GM12892 (cell line): ENCODE data around the gene TRIO.

ENCODE experiments used
- DNase-seq: peaks from one replicate; pipeline ENCODE4 v3.0.0; 2011; ENCODE audit not compliant: insufficient read length
- FAIRE-seq: peaks from 2 replicates; lab custom pipeline; 2011; peaks lifted over from hg19 to GRCh38; lab: Jason Lieb, UNC
- POLR2A ChIP-seq: IDR thresholded peaks from 2 replicates; pipeline ENCODE4 v1.6.1; 2011; ENCODE audit warnings: low read depth, low read length, control low read depth
- POLR2AphosphoS5 ChIP-seq: IDR thresholded peaks from 2 replicates; pipeline ENCODE4 v1.6.1; 2011; ENCODE audit warnings: low read depth, low read length, control low read depth
- TAF1 ChIP-seq: IDR thresholded peaks from 2 replicates; pipeline ENCODE4 v1.6.1; 2011; ENCODE audit warnings: low read depth, mild to moderate bottlenecking, control low read depth, low read length, borderline replicate concordance

Gene TRIO

GRCh38 chr5:14457476-14457875 lies 314.3 kb downstream of the TRIO start:
- TF ChIP-seq POLR2A (no peak), TAF1 (no peak)
- no peak for FAIRE-seq
- no peak for DNase-seq

GRCh38 chr5:14458414-14458813 lies 315.3 kb downstream of the TRIO start:
- no peak for FAIRE-seq
- DNase-seq, result no peak

DNA sequence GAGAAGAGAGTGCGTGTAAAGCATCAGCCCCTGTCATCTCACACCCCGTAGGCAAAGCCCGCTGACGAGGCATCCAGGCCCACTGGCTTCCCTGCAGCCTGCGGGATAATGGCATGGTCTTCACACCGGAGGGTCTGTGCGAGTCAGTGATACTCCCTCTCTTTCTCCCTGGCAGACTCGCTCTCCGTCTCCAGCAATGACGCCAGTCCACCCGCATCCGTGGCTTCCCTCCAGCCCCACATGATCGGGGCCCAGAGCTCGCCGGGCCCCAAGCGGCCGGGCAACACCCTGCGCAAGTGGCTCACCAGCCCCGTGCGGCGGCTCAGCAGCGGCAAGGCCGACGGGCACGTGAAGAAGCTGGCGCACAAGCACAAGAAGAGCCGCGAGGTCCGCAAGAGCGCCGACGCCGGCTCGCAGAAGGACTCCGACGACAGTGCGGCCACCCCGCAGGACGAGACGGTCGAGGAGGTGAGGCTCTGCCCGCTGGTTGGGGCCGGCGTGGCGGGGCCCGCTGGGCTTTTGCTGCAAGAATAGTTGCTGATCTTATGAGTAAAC lies 317.8 kb downstream of the TRIO start:
- FAIRE-seq (no peak), DNase-seq (no peak)
- TF ChIP-seq TAF1 (no peak), POLR2A (no peak), POLR2AphosphoS5 (no peak)

More at GRCh38 chr5:14458414-14458813, 315.3 kb downstream of the TRIO start:
- TF ChIP-seq POLR2A (no peak), POLR2AphosphoS5 (no peak), TAF1 (no peak)

DNA sequence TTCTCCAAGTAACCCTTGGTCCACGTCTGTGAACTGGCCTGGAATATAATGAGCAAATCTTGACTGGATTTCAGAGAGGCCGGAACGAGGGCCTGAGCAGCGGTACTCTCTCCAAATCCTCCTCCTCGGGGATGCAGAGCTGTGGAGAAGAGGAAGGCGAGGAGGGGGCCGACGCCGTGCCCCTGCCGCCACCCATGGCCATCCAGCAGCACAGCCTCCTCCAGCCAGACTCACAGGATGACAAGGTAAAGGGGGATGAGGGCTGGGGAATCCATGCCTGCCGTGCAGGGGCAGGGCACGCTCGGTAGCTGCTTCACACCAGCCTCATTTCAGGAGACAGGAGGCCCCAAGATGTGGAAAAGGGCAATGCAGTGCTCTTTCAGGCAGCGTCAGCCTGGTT lies 319.5 kb downstream of the TRIO start:
- DNase-seq (no peak), FAIRE-seq (no peak)
- TF ChIP-seq POLR2AphosphoS5 (no peak), POLR2A (no peak), TAF1 (no peak)

DNA sequence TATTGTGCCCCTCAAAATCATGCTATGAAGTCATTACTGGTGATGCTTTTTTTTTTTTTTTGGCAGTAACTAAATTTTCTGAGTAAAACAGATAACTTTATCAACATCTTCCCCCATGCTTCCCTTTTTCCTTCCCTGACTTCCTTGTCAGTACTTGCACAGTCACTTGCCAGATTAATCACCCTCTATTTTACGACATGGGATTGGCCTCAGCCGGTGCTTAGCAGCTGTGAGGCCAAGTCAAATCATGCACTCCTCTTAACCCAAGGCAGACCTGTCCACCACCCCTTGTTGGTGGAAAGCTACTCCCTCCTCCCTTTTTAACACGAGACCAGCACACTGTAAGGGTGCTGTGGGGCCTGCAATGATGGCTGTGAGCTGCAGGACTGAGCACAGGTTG lies 320.5 kb downstream of the TRIO start:
- no peak for DNase-seq
- no peak for FAIRE-seq
- no peak for TF ChIP-seq TAF1
- TF ChIP-seq POLR2AphosphoS5, result no peak
- no peak for TF ChIP-seq POLR2A

GRCh38 chr5:14464096-14464495 lies 321.0 kb downstream of the TRIO start:
- no peak for DNase-seq
- no peak for TF ChIP-seq POLR2AphosphoS5
- no peak for TF ChIP-seq POLR2A
- TF ChIP-seq TAF1, result no peak
- no peak for FAIRE-seq

DNA sequence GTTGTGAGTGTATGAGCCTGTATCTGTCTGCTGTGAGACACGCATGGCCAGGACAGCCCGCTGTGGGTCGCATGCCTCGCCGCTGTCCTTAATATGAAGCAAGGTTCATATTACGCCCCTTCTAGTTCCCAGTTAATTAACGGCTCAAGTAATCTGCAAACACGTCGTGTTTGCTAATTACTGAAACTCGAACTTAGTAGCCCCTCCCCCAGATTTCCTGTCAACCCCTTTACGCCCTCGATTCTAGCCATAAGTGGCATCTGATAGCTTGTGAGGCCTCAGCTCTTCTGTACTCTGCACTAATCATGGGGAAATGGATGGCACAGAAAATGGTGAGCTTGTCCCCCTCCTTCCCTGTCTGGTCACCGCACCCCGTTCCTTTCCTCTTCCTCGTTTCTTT lies 321.5 kb downstream of the TRIO start:
- FAIRE-seq, result no peak
- DNase-seq, result no peak
- TF ChIP-seq POLR2A (no peak), TAF1 (no peak), POLR2AphosphoS5 (no peak)

- DNase-seq (no peak), FAIRE-seq (no peak)
- TF ChIP-seq POLR2AphosphoS5, result no peak
- no peak for TF ChIP-seq TAF1
- no peak for TF ChIP-seq POLR2A
Measured at GRCh38 chr5:14465116-14465515, 322.0 kb downstream of the TRIO start.

DNA sequence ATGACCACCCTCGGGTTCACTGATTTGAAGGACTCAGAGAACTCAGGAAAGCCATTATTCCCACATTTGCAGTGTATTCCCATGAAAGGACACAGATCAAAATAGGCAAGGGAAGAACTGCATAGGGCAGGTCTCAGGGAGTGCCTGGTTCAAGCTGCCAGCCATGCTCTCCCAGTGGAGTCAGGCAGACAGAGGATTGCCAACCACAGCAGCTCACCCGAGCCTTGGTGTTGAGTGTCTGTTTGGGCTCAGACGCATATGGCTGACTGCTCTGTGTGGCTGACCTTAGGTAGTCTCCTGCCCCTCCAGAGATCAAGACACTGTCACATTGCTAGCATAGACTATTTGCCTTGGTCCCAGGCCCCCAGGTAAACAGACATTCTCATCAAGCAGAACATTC lies 322.6 kb downstream of the TRIO start:
- DNase-seq (no peak), FAIRE-seq (no peak)
- TF ChIP-seq POLR2AphosphoS5 (0 out of 2 replicates have a peak, but pooled peaks have one; percentile 37), POLR2A (no peak), TAF1 (no peak)

DNA sequence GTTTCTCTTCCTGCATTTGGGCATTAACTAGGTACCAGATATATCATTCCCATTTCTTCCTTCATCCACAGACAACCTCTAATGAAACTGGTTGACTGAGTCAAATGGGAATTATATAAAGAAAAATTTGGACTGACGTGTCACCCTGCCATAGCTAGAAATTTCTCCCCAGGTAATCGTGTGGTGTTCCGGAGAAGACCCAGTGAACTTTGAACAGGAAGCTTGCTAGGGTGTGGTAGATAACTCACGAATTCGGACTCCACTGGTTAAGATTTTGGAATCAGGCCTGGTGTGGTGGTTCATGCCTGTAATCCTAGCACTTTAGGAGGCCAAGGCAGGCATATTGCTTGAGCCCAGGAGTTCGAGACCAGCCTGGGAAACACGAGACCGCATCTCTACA lies 324.1 kb downstream of the TRIO start:
- TF ChIP-seq POLR2AphosphoS5 (no peak), POLR2A (no peak), TAF1 (no peak)
- no peak for FAIRE-seq
- no peak for DNase-seq

DNA sequence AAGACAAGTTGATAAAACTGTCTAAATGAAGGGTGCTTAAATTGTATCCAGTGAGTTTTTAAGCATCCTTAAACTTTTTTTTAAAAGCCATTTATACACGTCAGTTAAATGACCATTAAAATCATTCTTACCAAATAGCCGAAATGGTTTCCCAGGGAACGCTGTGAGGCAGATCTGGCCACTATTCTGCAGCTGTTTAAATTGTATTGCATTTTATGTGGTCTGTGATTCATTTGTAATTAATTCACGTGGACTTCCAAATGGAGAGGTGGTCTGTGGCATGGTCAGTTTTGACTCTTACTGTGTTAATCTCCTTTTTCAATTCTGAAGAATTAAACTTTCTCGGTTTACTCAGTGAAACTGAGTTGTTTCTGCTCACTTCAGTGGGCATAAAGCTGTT lies 324.7 kb downstream of the TRIO start:
- DNase-seq (no peak), FAIRE-seq (no peak)
- no peak for TF ChIP-seq POLR2A
- no peak for TF ChIP-seq TAF1
- TF ChIP-seq POLR2AphosphoS5, result no peak

DNA sequence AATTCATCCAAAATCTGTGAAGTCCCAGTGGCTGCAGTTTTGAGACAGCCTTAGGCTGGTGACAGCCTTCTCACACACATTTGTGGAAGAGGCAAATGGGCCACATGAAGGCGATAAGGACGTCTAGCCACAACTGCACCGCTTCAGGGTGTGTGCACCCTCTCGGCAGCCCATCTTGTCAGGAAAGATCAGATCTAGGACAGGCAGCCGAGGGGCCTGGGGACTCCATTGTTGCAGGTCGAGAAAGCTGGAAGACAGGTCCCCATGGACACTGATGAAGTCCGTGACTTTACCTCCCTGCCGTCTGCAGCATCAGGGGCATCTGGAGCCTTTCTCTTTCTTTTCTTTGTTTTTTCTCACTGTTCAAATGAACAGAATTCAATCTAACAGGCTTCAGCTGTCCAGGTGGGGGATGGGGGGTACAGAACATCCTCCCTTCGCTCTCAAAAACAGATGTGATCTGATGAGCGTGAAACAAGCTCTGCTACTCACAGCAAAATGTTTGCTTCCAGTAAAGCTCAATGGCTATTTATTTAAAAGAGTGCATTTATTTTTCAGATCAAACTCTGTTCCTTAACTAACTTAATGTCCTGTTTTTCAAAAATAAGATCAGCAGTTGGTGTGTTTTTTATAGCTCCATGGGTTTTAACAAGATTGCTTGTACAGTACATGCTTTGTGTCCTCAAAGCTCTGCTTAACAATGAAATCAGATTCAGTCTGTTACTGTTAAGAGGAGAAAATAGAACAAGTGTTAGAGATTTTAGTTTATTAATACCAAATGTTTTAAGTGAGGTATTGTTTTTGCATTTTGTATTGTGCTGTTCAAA lies 326.6 kb downstream of the TRIO start:
- TF ChIP-seq POLR2AphosphoS5, result no peak
- no peak for TF ChIP-seq TAF1
- TF ChIP-seq POLR2A, result no peak
- no peak for FAIRE-seq
- DNase-seq, result no peak
